Prostate gland (tissue), 2 donors: ENCODE measurements around the gene PCDHA7. TPM values are rescaled to one million over a fixed set of nuclear protein-coding genes. Genes with fewer than 3 reads are reported as not detected.
"Not testable (repeated sequence)": the region's sequence is repeated elsewhere in the genome, so short reads cannot be mapped to it uniquely, and the experiment has no call there.

Experiments
- DNase-seq: peaks from one replicate; pipeline ENCODE4 v3.0.0-alpha.2; 2019; ENCODE audit warnings: low spot score
- H3K27ac ChIP-seq, 2 donors: fragments of 200-600 bp; sonication (generic); 2 replicates each; pipeline ENCODE4 v1.5.1; 2017 to 2019
- H3K27me3 ChIP-seq: fragments of 200-600 bp; sonication (generic); replicated peaks from 2 replicates; pipeline ENCODE4 v1.5.1; 2019; ENCODE audit not compliant: insufficient read depth
- H3K36me3 ChIP-seq, 2 donors: fragments of 200-600 bp; sonication (generic); 1 replicate in 1 of 2; 2 replicates in 1 of 2; pipeline versions ENCODE4 v1.5.1 to v1.8.1; 2017 to 2019
- H3K4me1 ChIP-seq: fragments of 200-600 bp; sonication (generic); replicated peaks from 2 replicates; pipeline ENCODE4 v1.5.1; 2019
- H3K4me3 ChIP-seq, 2 donors: fragments of 200-600 bp; sonication (generic); 2 replicates each; pipeline ENCODE4 v1.5.1; 2017 to 2019
- H3K9me3 ChIP-seq: fragments of 200-600 bp; sonication (generic); 2 replicates; pipeline ENCODE4 v1.5.1; 2017
- CTCF ChIP-seq, 4 experiments: fragments of 200-600 bp in 2 of 4; fragments of 450-650 bp in 2 of 4; sonication (generic) in 2 of 4; IDR thresholded peaks; 1 replicate in 3 of 4; 2 replicates in 1 of 4; pipeline ENCODE4 v1.5.1; 2016 to 2019; ENCODE audit warnings: antibody characterized with exemption in 4 of 4, mild to moderate bottlenecking in 2 of 4, moderate library complexity in 2 of 4
- POLR2A ChIP-seq: fragments of 450-650 bp; IDR thresholded peaks from one replicate; pipeline ENCODE4 v1.6.1; 2016; ENCODE audit warnings: antibody characterized with exemption, mild to moderate bottlenecking
- POLR2AphosphoS5 ChIP-seq: sonication (generic); formaldehyde crosslinking; IDR thresholded peaks from one replicate; pipeline ENCODE4 v1.6.1; 2017; ENCODE audit warnings: antibody characterized with exemption
- WGBS: methylation state at CpG from one replicate; pipeline ENCODE4 v1.1.5; 2018; 5-methylcytosine and 5-hydroxymethylcytosine counted together
- intact Hi-C: fragments of 100-400 bp; cut with DNase I; formaldehyde crosslinking; loops from one replicate; pipeline ENCODE4 v1.14.2; 2022
- total RNA-seq, 2 donors: library from RNA; depleted of rRNA; stranded (reverse); fragments of >200 nt; gene quantifications; one replicate each; pipeline ENCODE4 v1.1.0, GENCODE V29; 2016

The PCDHA7 gene
- total RNA-seq, 2 donors from 2014 or later: 0.23 to 0.46 TPM

GRCh38 chr5:140827704-140828361, 6.2 kb upstream of the PCDHA7 start, which contains the start of gene PCDHA6:
TSS of gene PCDHA6 (plus strand) at chr5:140827960. CDS start at chr5:140828092, 132 bp downstream.
- no peak for DNase-seq
- Histone ChIP-seq H3K4me1 (no peaks in the 10 kb centered on the region), H3K4me3 (peak within 1 kb of the TSS in 1 of 2 donors; percentile 14), H3K27me3 (peaks cover 2% of the 10 kb centered on the region), H3K36me3 (no peaks in the 10 kb centered on the region), H3K9me3 (no peaks in the 10 kb centered on the region), H3K27ac (no peak within 1 kb of the TSS)
- 17% methylated on average over 27 of the region's 27 CpGs for WGBS
- no peak for TF ChIP-seq POLR2A
- peak in 1 of 4 experiments; percentile 12 for TF ChIP-seq CTCF (IDR thresholded peaks at IDR 0.05)
- no peak for TF ChIP-seq POLR2AphosphoS5
- intact Hi-C loops: no loop called here

DNA sequence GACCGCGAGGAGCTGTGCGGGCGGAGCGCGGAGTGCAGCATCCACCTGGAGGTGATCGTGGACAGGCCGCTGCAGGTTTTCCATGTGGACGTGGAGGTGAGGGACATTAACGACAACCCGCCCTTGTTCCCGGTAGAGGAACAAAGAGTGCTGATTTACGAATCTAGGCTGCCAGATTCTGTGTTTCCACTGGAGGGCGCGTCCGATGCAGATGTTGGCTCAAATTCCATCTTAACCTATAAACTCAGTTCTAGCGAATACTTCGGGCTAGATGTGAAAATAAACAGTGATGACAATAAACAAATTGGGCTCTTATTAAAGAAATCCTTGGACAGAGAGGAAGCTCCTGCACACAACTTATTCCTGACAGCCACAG, 5.7 kb upstream of the PCDHA7 start:
- no peak for TF ChIP-seq POLR2A
- no peak for TF ChIP-seq POLR2AphosphoS5
- no peak for TF ChIP-seq CTCF (IDR thresholded peaks at IDR 0.05)
- Histone ChIP-seq H3K27me3 (peaks cover 2% of the 10 kb centered on the region), H3K4me3 (peak overlapping the region in 1 of 2 donors; percentile 14), H3K36me3 (no peaks in the 10 kb centered on the region), H3K9me3 (no peaks in the 10 kb centered on the region), H3K4me1 (no peaks in the 10 kb centered on the region), H3K27ac (no peak overlapping the region)
- DNase-seq: no peak
- 21% methylated on average over 18 of the region's 18 CpGs for WGBS
- intact Hi-C loops: no loop called here

- H3K36me3 ChIP-seq, intact Hi-C loops, H3K4me1 ChIP-seq, DNase-seq, H3K9me3 ChIP-seq, H3K27ac ChIP-seq, H3K27me3 ChIP-seq, H3K4me3 ChIP-seq: not testable (repeated sequence)
- WGBS: 38% methylated on average over 74 of the region's 106 CpGs
Observed at GRCh38 chr5:140829511-140830501, 4.3 kb upstream of the PCDHA7 start.

GRCh38 chr5:140834439-140835008, 455 bp downstream of the PCDHA7 start:
- H3K27me3 ChIP-seq, H3K27ac ChIP-seq, H3K36me3 ChIP-seq, H3K4me3 ChIP-seq, H3K9me3 ChIP-seq, intact Hi-C loops, DNase-seq, H3K4me1 ChIP-seq: not testable (repeated sequence)
- WGBS: 12% methylated on average over 25 of the region's 38 CpGs

- intact Hi-C loops: no loop called here
- Histone ChIP-seq H3K27ac (no peak overlapping the region), H3K9me3 (no peaks in the 10 kb centered on the region), H3K4me3 (no peak overlapping the region), H3K4me1 (no peaks in the 10 kb centered on the region), H3K36me3 (no peaks in the 10 kb centered on the region), H3K27me3 (peaks cover 4% of the 10 kb centered on the region)
- TF ChIP-seq POLR2A (no peak), POLR2AphosphoS5 (no peak), CTCF (IDR thresholded peaks at IDR 0.05) (no peak)
- 47% methylated on average over 84 of the region's 103 CpGs for WGBS
- DNase-seq: no peak
Observed at GRCh38 chr5:140835622-140836510, 1.8 kb downstream of the PCDHA7 start.
